Loucy (cell line): Measurements from ENCODE around the gene TSPEAR.

Source experiments
- CTCF ChIP-seq: fragments of 200-600 bp; sonication (generic); conservative IDR thresholded peaks from 2 replicates; pipeline ENCODE4 v1.5.1; 2014; ENCODE audit warnings: mild to moderate bottlenecking, antibody characterized with exemption, low read length
- EZH2phosphoT487 ChIP-seq: fragments of 200-600 bp; IDR thresholded peaks from 2 replicates; pipeline ENCODE4 v1.6.1; 2018; ENCODE audit warnings: antibody characterized with exemption, mild to moderate bottlenecking, moderate library complexity, borderline replicate concordance

GRCh38 chr21:44505673-44506278, 205.6 kb downstream of the TSPEAR start:
- TF ChIP-seq CTCF (no peak), EZH2phosphoT487 (no peak)
